Metanephros (tissue), 1 donor: ENCODE measurements around the gene HORMAD2. TPM values are rescaled to one million over a fixed set of nuclear protein-coding genes. Genes with fewer than 3 reads are reported as not detected.

Source experiments
- total RNA-seq: library from RNA; depleted of rRNA; stranded (reverse); fragments of >200 nt; gene quantifications from one replicate; pipeline ENCODE4 v1.2.3, GENCODE V29; 2014

HORMAD2 gene
- not detected for total RNA-seq

GRCh38 chr22:30079952-30080533, at the start of gene HORMAD2:
TSS of gene HORMAD2 (plus strand) at chr22:30080464. CDS start at chr22:30093953, 13,489 bp downstream.

Other genes starting within 250 kb of the HORMAD2 start
- gene ASCC2, start 242.2 kb upstream of the HORMAD2 start, total RNA-seq, result 37.6 TPM
- 77.4 TPM for gene MTMR3, start 197.3 kb upstream of the HORMAD2 start, total RNA-seq
- 2.7 TPM for gene LIF, start 166.3 kb downstream of the HORMAD2 start, total RNA-seq
- gene OSM, start 186.4 kb downstream of the HORMAD2 start, total RNA-seq, result 3.0 TPM
- gene CASTOR1, start 209.0 kb downstream of the HORMAD2 start, total RNA-seq, result 14.1 TPM
- gene TBC1D10A, start 246.5 kb downstream of the HORMAD2 start, total RNA-seq, result 18.0 TPM